Calu3 (cell line): Measurements from ENCODE around the gene ENPP1. TPM values are rescaled to one million over a fixed set of nuclear protein-coding genes. Genes with fewer than 3 reads are reported as not detected.

Experiments used
- BruUV-seq: library from RNA; stranded (reverse); fragments of 400-500 nt; replicated peaks from 2 replicates; lab custom pipeline; 2021; lab: Mats Ljungman, UMichigan
- CTCF ChIA-PET: fragments of 300-600 bp; sonication (Branson Sonifier 250); formaldehyde crosslinking; loops from one replicate; lab custom pipeline; 2022; ENCODE audit warnings: antibody characterized with exemption; lab: Charles Lee
- DNase-seq: peaks from one replicate; pipeline ENCODE4 v3.0.0; 2022
- H3K27ac Mint-ChIP-seq: one replicate; pipeline ENCODE4 v1.8.0; 2022; ENCODE audit warnings: mixed read lengths; ENCODE audit not compliant: unreplicated experiment
- H3K27me3 Mint-ChIP-seq: one replicate; pipeline ENCODE4 v1.8.0; 2022; ENCODE audit warnings: mixed read lengths; ENCODE audit not compliant: unreplicated experiment
- H3K36me3 Mint-ChIP-seq: one replicate; pipeline ENCODE4 v1.8.0; 2022; ENCODE audit warnings: mild to moderate bottlenecking, moderate library complexity, mixed read lengths; ENCODE audit not compliant: insufficient read depth, unreplicated experiment
- H3K4me1 Mint-ChIP-seq: one replicate; pipeline ENCODE4 v1.8.0; 2022; ENCODE audit warnings: mild to moderate bottlenecking, low read depth, mixed read lengths; ENCODE audit not compliant: unreplicated experiment
- H3K4me3 Mint-ChIP-seq: one replicate; pipeline ENCODE4 v1.8.0; 2022; ENCODE audit warnings: mild to moderate bottlenecking, low read depth, moderate library complexity, mixed read lengths; ENCODE audit not compliant: unreplicated experiment
- H3K9me3 Mint-ChIP-seq: one replicate; pipeline ENCODE4 v1.8.0; 2022; ENCODE audit warnings: low read depth, mixed read lengths; ENCODE audit not compliant: unreplicated experiment
- CTCF ChIP-seq: fragments of 200-600 bp; IDR thresholded peaks from one replicate; pipeline ENCODE4 v1.8.0; 2022; ENCODE audit warnings: antibody characterized with exemption; ENCODE audit not compliant: unreplicated experiment
- intact Hi-C: fragments of 100-400 bp; cut with micrococcal nuclease; formaldehyde crosslinking; loops from one replicate; pipeline ENCODE4 v1.10.0; 2022; ENCODE audit not compliant: unreplicated experiment
- total RNA-seq: library from RNA; stranded (reverse); gene quantifications from 2 replicates; pipeline ENCODE4 v1.2.3, GENCODE V29; 2022

ENPP1 gene
- total RNA-seq, 1 experiment from 2014 or later: 7.7 TPM

- no TSS peak for BruUV-seq
- no peak overlapping the region for H3K4me3 Mint-ChIP-seq
- no peaks in the 10 kb centered on the region for H3K36me3 Mint-ChIP-seq
- peaks cover 50% of the 10 kb centered on the region for H3K4me1 Mint-ChIP-seq
- CTCF ChIA-PET: interaction anchor here (0.6 to 0.7 kb wide), 2 partner anchors 29 to 761 kb away, joined by 3 to 5 read pairs; no protein-coding TSS in a partner anchor
- peaks cover 3% of the 10 kb centered on the region for H3K9me3 Mint-ChIP-seq
- TF ChIP-seq CTCF: no peak
- intact Hi-C loops: no loop called here
- H3K27me3 Mint-ChIP-seq: no peaks in the 10 kb centered on the region
- DNase-seq: peak; percentile 22
- H3K27ac Mint-ChIP-seq: no peak overlapping the region
Measured at GRCh38 chr6:131819572-131820124, 11.8 kb downstream of the ENPP1 start.

GRCh38 chr6:131821010-131821807 is 13.4 kb downstream of the ENPP1 start:
- peaks cover 46% of the 10 kb centered on the region for H3K4me1 Mint-ChIP-seq
- no peak for DNase-seq
- no peak overlapping the region for H3K4me3 Mint-ChIP-seq
- intact Hi-C loops: no loop called here
- H3K27me3 Mint-ChIP-seq: no peaks in the 10 kb centered on the region
- H3K27ac Mint-ChIP-seq: no peak overlapping the region
- BruUV-seq: no TSS peak
- TF ChIP-seq CTCF: no peak
- peaks cover 3% of the 10 kb centered on the region for H3K9me3 Mint-ChIP-seq
- no peaks in the 10 kb centered on the region for H3K36me3 Mint-ChIP-seq
- CTCF ChIA-PET: no interaction called here

GRCh38 chr6:131822119-131822518 is 14.3 kb downstream of the ENPP1 start:
- H3K4me3 Mint-ChIP-seq: no peak overlapping the region
- H3K4me1 Mint-ChIP-seq: peaks cover 42% of the 10 kb centered on the region
- H3K9me3 Mint-ChIP-seq: peaks cover 3% of the 10 kb centered on the region
- CTCF ChIA-PET: no interaction called here
- H3K27me3 Mint-ChIP-seq: no peaks in the 10 kb centered on the region
- TF ChIP-seq CTCF: no peak
- H3K27ac Mint-ChIP-seq: no peak overlapping the region
- DNase-seq: no peak
- intact Hi-C loops: no loop called here
- no peaks in the 10 kb centered on the region for H3K36me3 Mint-ChIP-seq
- BruUV-seq: no TSS peak

GRCh38 chr6:131823276-131823902 is 15.6 kb downstream of the ENPP1 start:
- peaks cover 3% of the 10 kb centered on the region for H3K9me3 Mint-ChIP-seq
- intact Hi-C loops: no loop called here
- no peak for DNase-seq
- BruUV-seq: no TSS peak
- H3K27ac Mint-ChIP-seq: no peak overlapping the region
- H3K36me3 Mint-ChIP-seq: no peaks in the 10 kb centered on the region
- no peak overlapping the region for H3K4me3 Mint-ChIP-seq
- H3K4me1 Mint-ChIP-seq: peaks cover 42% of the 10 kb centered on the region
- no peak for TF ChIP-seq CTCF
- H3K27me3 Mint-ChIP-seq: no peaks in the 10 kb centered on the region
- CTCF ChIA-PET: no interaction called here
